ENCODE results near the gene NCOA3.
"Not testable (repeated sequence)": the region's sequence is repeated elsewhere in the genome, so short reads cannot be mapped to it uniquely, and the experiment has no call there.

NCOA3 gene

DNA sequence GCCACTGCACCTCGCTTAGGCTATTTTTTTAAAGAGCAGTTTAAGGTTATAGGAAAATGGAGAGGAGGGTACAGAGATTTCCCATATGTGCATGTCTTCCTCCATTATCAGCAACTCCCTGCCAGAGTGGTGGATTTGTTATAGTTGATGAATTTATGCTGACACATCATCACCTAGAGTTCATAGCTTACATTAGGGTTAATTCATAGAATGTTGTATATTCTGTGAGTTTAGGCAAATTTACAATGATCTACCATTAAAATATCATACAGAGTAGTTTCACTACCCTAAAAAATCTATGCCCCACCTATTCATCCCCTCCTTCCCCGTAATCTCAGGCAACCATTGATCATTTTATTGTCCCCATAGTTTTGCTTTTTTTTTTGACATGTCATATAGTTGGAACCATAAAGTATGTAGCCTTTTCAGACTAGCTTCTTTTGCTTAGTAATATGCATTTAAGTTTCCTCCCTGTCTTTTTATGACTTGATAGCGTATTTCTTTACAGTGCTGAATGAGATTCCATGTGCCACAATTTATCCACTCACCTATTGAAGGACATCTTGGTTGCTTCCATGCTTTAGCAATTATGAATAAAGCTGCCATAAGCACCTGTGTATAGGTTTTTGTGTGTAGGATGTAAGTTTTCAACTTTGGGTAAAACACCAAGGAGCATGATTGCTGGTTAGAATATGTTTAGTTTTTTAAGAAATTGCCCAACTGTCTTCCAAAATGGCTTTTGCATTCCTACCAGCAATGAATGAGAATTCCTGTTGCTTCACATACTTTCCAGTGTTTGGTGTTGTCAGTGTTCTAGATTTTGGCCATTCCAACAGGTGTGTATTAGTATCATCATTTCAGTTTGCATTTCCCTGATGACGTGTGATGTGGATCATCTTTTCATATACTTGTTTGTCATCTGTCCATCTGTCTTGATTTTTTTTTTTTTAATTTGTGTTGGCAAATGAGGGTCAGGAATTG, 60.2 kb downstream of the NCOA3 start:
- DNase-seq (ENCODE audit: low read depth in 2 of 2) = no peak

DNA sequence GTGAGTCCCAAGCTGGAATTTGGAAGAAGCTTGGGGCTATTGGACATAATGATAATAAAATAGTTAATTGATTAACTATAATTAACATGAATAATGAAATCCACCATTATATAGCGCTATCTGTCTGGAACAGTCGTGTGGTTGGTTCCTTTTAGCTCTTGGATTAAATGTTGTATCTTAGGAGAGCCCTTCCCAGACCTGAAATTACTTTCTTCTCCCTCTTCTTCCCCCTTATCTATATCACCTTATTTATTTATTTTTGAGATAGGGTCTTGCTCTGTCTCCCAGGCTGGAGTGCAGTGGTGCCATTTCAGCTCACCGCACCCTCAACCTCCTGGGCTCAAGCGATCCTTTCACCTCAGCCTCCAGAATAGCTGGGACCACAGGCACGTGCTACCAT, 64.6 kb downstream of the NCOA3 start:
- no peak for DNase-seq (ENCODE audit: low read depth in 2 of 2)

DNA sequence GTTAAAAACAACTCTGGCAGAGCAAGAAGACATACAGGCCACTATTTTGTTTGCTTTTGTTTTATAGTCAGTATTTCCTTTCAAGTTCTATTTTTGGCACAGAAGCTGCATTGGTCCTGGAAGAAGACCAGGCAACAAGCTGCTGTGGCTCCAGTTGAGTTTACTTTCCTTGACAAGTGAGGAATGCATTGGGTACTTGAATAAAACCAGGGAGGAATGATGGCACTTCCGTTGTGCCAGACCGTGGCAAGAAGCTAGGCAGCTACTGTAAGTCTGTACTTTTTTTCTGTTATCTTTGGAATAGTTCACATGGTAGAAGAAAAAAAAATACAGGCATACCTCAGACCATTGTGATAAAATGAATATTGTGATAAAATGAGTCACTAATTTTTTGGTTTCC, 66.3 kb downstream of the NCOA3 start:
- no peak for DNase-seq (ENCODE audit: low read depth in 2 of 2)

DNA sequence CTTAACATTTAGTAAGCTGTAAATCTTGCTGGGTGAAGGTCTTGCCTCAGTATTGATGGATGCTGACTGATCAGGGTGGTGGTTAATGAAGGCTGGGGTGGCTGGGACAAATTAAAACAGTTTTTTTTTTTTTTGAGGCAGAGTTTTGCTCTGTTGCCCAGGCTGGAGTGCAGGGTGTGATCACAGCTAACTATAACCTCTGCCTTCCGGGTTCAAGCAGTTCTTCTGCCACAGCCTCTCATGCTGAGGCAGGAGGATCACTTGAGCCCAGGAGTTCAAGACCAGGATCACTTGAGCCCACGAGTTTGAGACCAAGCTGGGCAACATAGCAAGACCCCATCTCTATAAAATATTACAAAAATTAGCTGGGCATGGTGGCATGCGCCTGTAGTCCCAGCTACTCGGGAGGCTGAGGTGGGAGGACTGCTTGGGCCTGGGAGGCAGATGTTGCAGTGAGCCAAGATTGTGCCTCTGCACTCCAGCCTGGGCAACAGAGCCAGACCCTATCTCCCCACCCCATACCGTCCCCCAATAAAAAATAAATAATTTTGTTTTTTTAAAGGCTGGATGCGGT, 67.2 kb downstream of the NCOA3 start:
- no peak for DNase-seq (ENCODE audit: low read depth in 2 of 2)

DNA sequence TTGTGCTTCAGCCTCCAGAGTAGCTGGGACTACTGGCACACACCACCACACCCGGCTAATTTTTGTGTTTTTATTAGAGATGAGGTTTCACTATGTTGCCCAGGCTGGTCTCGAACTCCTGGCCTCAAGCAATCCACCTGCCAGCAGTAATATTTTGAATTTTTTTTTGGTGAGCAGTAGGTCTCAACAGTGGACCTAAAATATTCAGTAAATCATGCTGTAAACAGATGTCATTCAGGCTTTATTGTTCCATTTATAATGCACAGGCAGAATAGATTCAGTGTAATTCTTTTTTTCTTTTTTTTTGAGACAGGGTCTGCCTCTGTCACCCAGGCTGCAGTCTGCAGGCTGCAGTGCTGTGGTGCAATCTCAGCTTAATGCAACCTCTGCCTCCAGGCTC, 69.7 kb downstream of the NCOA3 start:
- no peak for DNase-seq (ENCODE audit: low read depth in 2 of 2)

DNA sequence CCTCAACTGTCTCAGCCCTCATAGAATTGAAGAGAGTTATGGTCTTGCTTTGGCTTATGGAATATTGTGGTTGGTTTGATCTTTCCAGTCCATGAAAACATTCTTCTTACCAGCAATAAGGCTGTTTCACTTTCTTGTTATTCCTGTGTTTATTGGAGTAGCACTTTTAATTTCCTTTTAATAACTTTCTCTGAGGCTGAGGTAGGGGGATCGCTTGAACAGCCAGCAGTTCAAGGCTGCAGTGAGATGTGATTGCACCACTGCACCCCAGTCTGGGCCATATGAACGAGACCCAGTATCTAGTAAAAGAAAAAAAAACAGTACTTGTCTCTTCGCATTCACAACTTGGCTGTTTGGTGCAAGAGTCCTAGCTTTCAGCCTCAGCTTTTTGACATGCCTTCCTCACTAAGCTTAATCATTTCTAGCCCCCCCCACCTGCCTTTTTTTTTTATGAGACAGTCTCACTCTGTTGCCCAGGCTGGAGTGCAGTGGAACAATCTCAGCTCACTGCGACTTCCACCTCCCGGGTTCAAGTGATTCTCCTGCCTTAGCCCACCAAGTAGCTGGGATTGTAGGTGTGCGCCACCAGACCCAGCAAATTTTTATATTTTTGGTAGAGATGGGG, 70.5 kb downstream of the NCOA3 start:
- no peak for DNase-seq (ENCODE audit: low read depth in 2 of 2)

DNA sequence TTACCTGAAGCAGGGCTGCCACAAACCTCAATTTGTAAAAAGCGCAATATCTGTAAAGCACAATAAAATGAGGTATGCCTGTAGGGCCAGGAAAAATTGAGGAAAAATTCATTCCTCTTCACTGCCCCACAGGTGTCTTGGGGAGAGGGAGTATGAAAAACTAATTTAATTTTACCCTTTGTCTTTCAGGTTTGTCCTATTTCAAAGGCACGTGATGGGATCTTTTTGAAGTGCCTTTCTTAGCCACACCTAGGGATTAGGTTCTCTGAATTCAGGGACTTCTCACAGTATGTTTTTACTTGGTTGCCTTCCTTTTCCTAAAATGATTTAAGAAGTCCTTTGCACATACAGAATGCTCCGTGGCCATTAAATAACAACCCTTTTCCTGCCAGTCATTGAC, 71.9 kb downstream of the NCOA3 start:
- DNase-seq (ENCODE audit: low read depth in 2 of 2) = no peak

DNA sequence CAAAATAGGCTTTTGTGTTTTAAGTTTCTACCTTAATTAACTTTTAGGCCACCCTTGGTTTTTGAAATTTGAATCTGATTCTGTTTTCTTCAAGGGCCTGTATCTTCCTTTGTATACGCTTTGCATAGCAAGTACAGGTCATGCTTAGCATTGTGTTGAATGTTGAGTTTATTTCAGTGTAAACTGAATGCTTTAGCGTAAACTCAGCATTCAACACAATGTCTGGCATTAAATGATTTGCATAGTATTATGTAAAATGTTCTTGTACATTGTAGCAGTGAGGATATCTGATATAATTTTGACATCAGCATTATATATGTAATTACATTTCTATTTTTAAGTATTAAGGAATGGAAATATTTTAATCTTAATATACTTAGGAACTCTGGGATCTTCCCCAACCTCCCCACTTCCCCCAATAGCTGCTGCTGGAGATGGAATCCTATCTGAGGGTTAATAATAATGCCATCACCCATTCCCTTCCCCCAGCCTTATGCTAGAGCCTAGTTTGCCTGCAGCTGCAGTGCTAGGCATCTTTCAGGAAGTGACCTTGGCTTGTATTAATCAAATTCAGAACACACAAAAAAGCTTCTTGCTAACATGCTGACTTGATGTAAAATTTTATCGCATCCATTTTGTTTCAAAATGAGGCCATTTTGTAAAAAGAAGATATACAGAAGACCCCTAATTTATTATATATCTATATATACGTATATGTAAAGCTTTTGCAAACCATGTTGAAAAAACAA, 73.1 kb downstream of the NCOA3 start:
- DNase-seq (ENCODE audit: low read depth in 2 of 2) = no peak

DNA sequence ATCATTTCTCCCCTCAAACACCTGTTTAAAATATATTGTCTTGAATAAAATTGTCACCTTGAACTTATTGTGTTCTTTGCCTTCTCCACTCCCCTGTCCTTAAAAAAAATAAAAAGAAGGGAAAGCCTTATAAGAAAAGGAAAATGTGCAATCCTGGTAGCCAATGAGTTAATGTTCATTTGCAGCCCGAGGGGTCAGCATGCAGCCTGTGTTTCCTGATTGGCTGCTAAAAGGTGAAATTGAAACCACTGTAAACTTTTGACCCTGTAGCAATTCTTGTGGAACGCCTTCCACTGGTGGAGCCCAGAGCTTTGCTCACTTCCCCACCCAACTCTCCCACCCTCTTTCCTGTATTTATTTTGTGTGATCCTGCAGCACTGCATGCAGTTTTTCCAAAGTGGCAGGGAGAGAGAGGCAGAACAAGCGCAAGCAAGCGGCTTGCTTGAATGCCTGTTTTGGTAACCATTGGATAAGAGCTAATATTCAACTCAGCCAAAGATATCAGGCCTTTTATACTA, 74.9 kb downstream of the NCOA3 start:
- no peak for DNase-seq (ENCODE audit: low read depth in 2 of 2)

DNA sequence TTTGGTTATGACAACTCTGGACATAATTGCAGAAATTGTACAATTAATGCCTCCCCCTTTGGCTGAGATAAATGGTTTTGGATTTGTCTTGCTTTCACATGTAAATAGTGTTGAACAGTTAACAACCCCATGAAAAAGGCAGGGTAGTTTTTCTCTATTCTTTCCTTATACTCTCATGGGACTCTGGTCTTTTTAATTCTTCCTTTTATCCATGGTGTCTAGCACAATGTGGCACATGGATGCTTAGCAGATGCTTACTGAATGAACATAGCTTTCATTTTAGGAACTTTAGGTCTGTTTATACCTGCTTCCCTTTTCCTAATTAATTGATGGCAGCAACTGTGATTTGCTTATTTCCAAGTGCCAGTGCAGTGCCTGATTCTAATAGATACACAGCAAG, 75.6 kb downstream of the NCOA3 start:
- no peak for DNase-seq (ENCODE audit: low read depth in 2 of 2)

DNA sequence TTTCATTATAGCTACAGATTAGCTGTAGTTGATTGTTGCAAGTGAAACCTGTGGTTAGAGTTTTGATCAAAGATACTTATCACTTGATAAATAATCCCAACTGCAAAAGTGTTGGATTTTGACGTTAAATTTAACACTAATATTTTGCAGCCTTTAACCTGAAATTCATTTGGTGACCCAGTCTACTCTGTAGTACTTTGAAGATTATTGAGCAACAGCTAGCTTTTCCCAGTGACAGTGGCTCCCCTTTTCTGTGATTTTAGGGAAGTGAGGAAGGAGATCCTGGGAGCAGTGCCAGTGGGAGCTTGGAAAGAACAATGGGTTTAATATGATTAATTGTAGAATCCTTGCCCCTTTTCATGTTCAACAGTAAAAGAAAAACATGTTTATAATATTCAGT, 76.9 kb downstream of the NCOA3 start:
- no peak for DNase-seq (ENCODE audit: low read depth in 2 of 2)

DNA sequence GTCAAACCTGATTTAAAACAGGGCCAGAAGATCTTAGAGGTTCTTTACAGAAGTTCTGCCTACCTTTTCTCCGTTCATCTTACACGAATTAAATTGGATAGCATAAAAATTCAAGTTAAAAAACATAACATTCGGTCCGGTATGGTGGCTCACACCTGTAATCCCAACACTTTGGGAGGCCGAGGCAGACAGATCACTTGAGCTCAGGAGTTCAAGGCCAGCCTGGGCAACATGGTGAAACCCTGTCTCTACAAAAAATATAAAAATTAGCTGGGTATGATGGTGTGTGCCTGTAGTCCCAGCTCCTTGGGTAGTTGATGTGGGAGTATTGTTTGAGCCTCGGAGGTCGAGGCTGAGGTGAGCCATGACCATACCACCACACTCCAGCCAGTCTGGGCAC, 79.0 kb downstream of the NCOA3 start:
- DNase-seq (ENCODE audit: low read depth in 2 of 2) = not testable (repeated sequence)

DNA sequence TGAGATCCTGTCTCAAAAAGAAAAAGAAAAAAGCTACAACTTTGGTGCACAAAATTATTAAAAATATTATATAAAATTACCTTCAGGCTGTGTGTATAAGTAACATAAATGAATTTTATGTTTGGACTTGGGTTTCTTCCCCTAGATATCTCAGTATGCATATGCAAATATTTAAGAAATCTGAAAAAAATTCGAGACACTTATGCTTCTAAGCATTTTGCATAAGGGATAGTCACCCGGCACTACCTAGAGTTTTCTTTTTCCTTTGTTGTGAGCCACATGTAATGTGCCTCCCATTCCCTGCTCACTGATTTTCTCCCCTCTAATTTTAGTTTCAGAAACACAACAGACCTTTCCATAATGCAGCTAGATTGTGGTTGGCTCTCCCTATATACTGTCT, 79.4 kb downstream of the NCOA3 start:
- no peak for DNase-seq (ENCODE audit: low read depth in 2 of 2)

DNA sequence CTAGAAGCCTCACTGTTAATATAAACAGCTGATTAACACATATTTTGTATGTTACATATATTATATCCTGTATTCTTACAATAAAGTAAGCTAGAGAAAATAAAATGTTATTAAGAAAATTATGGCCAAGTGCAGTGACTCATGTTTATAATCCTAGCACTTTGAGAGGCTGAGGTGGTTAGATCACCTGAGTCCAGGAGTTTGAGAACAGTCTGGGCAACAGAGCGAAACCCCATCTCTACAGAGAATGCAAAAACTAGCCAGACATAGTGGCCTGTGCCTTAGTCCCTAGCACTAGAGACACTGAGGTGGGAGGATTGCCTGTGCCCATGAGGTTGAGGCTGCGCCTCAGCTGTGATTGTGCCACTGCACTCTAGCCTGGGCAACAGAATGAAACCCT, 81.9 kb downstream of the NCOA3 start:
- DNase-seq (ENCODE audit: low read depth in 2 of 2) = no peak

DNA sequence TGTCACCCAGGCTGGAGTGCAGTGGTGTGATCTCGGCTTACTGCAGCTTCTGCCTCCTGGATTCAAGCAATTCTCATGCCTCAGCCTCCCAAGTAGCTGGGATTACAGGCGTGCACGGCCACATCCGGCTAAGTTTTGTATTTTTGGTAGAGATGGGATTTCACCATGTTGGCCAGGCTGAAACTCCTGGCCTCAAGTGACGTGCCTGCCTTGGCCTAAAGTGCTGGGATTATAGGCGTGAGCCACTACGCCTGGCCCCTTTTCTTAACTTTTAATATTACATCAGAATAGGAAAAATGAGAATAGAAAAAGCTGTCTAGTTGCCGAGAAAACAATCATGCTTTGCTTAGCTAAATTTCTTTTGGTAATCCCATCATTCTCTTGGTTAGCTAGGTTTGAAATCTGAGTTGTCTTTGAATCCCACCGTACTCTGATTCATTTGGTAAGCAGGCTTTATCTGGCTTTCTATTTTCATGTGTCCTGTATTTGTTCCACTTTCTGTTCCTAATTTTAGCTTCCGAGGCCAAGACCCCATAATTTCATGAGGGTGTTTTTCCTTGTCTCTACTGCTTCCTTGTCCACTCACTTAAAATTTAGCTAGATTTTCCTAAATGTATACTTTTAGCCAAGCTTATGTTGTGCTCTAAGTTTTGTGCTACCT, 83.5 kb downstream of the NCOA3 start:
- no peak for DNase-seq (ENCODE audit: low read depth in 2 of 2)

DNA sequence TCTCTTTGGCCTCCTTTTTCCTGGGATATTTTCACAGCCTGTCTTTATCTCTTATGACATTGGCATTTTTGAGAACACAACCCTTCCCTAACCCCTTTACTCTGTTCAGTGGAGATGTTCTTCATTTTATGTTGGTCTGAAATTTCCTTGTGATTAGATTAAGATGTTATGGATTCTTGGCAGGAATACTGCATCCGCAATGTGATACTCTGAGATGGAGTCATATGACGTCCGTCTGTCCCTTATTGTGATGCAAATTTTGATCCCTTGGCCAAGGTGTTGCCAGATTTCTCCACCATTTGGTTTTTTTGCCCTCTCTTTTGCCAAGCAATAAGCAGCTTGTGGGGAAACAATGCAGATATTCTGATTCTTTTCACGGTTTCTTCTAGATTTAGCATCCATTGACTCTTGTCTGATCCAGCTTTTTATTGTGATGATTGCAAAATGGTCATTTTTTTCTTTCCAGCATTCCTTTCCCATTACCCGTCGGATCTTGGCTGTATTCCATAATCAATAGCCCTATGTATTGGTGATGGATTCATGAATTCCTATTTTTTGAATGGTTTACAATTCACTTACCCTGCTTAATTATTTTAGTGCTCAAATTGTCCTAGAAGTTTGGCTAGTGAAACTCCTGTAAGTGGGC, 85.1 kb downstream of the NCOA3 start:
- no peak for DNase-seq (ENCODE audit: low read depth in 2 of 2)

DNA sequence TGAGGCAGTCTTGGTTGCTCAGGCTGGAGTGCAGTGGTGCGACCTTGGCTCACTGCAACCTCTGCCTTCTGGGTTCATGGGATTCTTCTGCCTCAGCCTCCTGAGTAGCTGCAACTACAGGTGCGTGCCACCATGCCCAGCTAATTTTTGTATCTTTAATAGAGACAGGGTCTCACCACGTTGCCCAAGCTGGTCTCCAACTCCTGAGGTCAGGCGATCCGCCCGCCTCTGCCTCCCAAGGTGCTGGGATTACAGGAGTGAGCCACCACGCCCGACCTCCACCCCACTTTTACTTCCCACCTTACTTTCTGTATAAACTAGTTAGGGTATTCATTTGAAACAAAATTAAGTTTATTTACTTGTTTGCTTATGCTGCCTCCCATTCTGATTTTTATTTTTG, 86.5 kb downstream of the NCOA3 start:
- no peak for DNase-seq (ENCODE audit: low read depth in 2 of 2)

DNA sequence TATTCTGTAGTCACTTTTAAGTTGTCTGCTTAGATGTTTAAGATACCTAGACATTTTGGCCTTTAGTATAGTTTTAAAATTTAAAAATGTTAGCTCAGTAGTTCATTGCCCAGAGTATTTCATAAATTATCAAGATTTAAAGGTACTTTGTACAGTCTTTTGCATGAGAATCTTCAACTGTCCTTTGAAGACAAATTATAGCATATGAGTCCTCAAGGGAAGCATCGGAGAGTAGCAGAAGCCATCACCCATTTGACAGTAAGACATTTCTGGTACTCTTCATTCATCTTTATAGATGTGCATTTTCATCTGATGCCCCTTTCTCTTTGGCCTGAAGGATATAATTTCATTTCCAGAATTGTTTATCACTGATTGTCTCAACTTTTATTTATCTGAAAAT, 89.5 kb downstream of the NCOA3 start:
- DNase-seq (ENCODE audit: low read depth in 2 of 2) = no peak

DNA sequence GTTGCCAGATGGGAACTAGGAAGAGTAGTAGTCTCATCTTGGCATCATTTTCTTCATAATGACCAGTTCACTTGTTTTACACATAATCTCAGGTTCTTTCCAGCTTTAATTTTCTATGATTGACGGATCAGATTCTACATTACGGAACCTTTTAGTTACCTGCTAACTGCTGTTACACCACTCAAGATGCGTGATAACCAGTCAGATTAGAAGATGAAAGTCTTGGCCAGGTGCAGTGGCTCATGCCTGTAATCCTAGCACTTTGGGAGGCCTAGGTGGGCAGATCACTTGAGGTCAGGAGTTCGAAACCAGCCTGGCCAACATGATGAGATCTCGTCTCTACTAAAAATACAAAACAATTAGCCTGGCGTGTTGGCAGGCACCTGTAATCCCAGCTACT, 92.5 kb downstream of the NCOA3 start:
- DNase-seq (ENCODE audit: low read depth in 2 of 2) = no peak

DNA sequence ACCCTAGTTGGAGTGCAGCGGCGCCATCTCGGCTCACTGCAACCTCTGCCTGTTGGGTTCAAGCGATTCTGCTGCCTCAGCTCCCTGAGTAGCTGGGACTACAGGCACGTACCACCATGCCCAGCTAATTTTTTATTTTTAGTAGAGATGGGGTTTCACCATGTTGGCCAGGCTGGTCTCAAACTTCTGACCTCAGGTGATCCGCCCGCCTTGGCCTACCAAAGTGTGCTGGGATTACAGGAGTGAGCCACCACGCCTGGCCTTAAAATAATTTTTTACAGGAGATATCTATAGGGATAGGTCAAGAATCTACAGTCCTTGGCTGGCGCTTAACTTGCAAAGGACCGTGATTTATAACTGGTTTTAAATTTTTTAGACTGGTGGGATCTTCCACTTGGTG, 93.5 kb downstream of the NCOA3 start:
- not testable (repeated sequence) for DNase-seq (ENCODE audit: low read depth in 2 of 2)

DNA sequence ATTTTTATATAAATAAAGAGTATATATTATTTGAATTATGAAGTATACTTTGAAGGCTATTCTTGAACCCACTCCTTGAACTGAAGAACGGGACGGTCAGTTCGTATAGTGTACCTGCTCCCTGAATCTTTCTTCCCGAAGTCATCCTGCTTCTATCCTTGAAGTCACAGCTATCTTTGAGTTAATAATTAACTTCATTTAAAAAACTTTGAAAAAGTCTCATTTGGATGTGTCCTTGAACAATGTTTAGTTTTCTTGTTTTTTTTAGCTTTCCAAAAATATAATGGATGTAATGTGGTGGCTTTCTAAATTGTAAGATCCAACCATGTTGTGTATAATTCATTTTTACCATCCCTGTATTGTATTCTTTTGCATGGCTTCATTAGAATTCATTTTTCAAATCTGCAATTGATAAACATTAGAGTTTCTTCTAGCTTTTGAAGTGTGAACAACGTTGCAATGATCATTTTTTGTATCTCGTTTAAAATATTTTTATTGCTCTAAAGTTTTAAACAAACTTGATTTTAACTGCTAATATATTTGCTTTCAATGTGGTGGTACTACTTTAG, 94.4 kb downstream of the NCOA3 start:
- no peak for DNase-seq (ENCODE audit: low read depth in 2 of 2)

All from stimulated activated CD8-positive, alpha-beta memory T cell treated with anti-CD3 and anti-CD28 coated beads, Interleukin-7, amount 100 ng/mL, for 1 hour (primary cell).